Pancreas (tissue), 10 donors: ENCODE measurements around the gene GP1BA. TPM values are rescaled to one million over a fixed set of nuclear protein-coding genes. Genes with fewer than 3 reads are reported as not detected.

Experiments
- ATAC-seq, 4 donors: fragments of 200-7000 bp; cut with Tn5 transposase; one replicate each; pipeline versions ENCODE4 v1.8.0 to v1.9.1; 2020; ENCODE audit warnings: mild to moderate bottlenecking in 4 of 4, moderate library complexity in 4 of 4
- DNase-seq, 6 donors: peaks; one replicate each; pipeline ENCODE4 v3.0.0-alpha.2; 2020
- FAIRE-seq: peaks from 2 replicates; lab custom pipeline; 2012; peaks lifted over from hg19 to GRCh38; lab: Jason Lieb, UNC
- H3K27ac ChIP-seq, 4 donors: fragments of 200-600 bp; sonication (generic); 1 replicate in 3 of 4; 2 replicates in 1 of 4; pipeline versions ENCODE4 v1.5.0 to v1.8.0; 2020
- H3K27me3 ChIP-seq, 4 donors: fragments of 200-600 bp; one replicate each; pipeline ENCODE4 v1.8.0; 2021
- H3K36me3 ChIP-seq, 3 donors: fragments of 200-600 bp; sonication (generic) in 1 of 3; one replicate each; pipeline versions ENCODE4 v1.5.0 to v1.8.0; 2020 to 2021
- H3K4me1 ChIP-seq, 3 donors: fragments of 200-600 bp; one replicate each; pipeline ENCODE4 v1.8.0; 2021
- H3K4me3 ChIP-seq, 4 donors: fragments of 200-600 bp; sonication (generic) in 2 of 4; one replicate each; pipeline versions ENCODE4 v1.5.0 to v1.8.0; 2020 to 2021
- H3K9me3 ChIP-seq, 4 donors: fragments of 200-600 bp; one replicate each; pipeline ENCODE4 v1.8.0; 2021
- WGBS, 2 donors: extraction: QIAGEN DNeasy Blood & Tissue Kit; methylation state at CpG; one replicate each; pipeline ENCODE4 v1.1.7; 2013; 5-methylcytosine and 5-hydroxymethylcytosine counted together
- intact Hi-C, 3 donors: fragments of 100-400 bp; cut with DNase I; formaldehyde crosslinking; loops; one replicate each; pipeline versions ENCODE4 v1.11.1 to v1.14.2; 2022
- polyA plus RNA-seq, 2 donors: library from polyadenylated mRNA; stranded (reverse); fragments of 200-250 nt; gene quantifications; one replicate each; pipeline ENCODE4 v1.2.3, GENCODE V29; 2013
- total RNA-seq, 6 donors: library from RNA; stranded (reverse); fragmentation: NEBNext Ultra II Directional in 4 of 6; extraction: Animal tissue kit (Norgen Biotek cat#: 25700) in 4 of 6; gene quantifications; one replicate each; pipeline versions ENCODE4 v1.2.1 to v1.2.4, GENCODE V29; 2021 to 2023
- TF ChIP-seq, protein P1 (sequence below), 4 donors: fragments of 200-600 bp; sonication (generic) in 3 of 4; IDR thresholded peaks; one replicate each; pipeline versions ENCODE4 v1.5.0 to v1.8.0; 2021; ENCODE audit warnings: antibody characterized with exemption in 4 of 4
- donor health status: healthy with polysubstance abuse.
- donor health status: DM: no; HTN: no; CAD: no; lungs with moderate emphysema.
- donor health status: DM: no; HTN: no; CAD: no.
- donor health status: control.
- donor health status: control.
- donor health status: Bipolar disorder and iron deficiency.
- donor health status: DM: yes; HTN: yes; CAD: no.
- donor health status: DM: no; HTN: no; CAD: no.
- donor health status: DM: no; HTN: no; CAD: no.
- donor health status: DM: yes; HTN: yes; CAD: no.

The GP1BA gene
- total and polyA plus RNA-seq, 8 donors: 0.06 to 0.37 (median 0.13) TPM; not detected in 4

GRCh38 chr17:4900231-4901107 lies 31.6 kb upstream of the GP1BA start:
- intact Hi-C loops: loop anchor here in 1 of 3 donors (10.0 kb wide), 1 partner anchor 164 kb away; no protein-coding TSS in a partner anchor
- peak in 3 of 6 donors; percentile 39 to 81 (median 66) for DNase-seq

GRCh38 chr17:4901108-4901647 lies 30.9 kb upstream of the GP1BA start:
- Histone ChIP-seq H3K36me3 (no peaks in the 10 kb centered on the region), H3K27me3 (no peaks in the 10 kb centered on the region), H3K9me3 (no peaks in the 10 kb centered on the region), H3K4me1 (peaks cover 0 to 9% (median 4%) of the 10 kb centered on the region in 3 donors), H3K27ac (peak overlapping the region in 1 of 4 donors; percentile 74), H3K4me3 (no peak overlapping the region)
- 73 to 77% methylated on average over 37 of the region's 37 CpGs for WGBS, 2 donors
- ATAC-seq (no peak), DNase-seq (peak in 1 of 6 donors; percentile 32), FAIRE-seq (no peak)
- TF ChIP-seq, protein P1, sequence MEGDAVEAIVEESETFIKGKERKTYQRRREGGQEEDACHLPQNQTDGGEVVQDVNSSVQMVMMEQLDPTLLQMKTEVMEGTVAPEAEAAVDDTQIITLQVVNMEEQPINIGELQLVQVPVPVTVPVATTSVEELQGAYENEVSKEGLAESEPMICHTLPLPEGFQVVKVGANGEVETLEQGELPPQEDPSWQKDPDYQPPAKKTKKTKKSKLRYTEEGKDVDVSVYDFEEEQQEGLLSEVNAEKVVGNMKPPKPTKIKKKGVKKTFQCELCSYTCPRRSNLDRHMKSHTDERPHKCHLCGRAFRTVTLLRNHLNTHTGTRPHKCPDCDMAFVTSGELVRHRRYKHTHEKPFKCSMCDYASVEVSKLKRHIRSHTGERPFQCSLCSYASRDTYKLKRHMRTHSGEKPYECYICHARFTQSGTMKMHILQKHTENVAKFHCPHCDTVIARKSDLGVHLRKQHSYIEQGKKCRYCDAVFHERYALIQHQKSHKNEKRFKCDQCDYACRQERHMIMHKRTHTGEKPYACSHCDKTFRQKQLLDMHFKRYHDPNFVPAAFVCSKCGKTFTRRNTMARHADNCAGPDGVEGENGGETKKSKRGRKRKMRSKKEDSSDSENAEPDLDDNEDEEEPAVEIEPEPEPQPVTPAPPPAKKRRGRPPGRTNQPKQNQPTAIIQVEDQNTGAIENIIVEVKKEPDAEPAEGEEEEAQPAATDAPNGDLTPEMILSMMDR (IDR thresholded peaks at IDR 0.05): no peak
- intact Hi-C loops: loop anchor here in 1 of 3 donors (10.0 kb wide), 1 partner anchor 164 kb away; no protein-coding TSS in a partner anchor

More at GRCh38 chr17:4900231-4901107, 31.6 kb upstream of the GP1BA start:
- H3K9me3 ChIP-seq: no peaks in the 10 kb centered on the region
- peaks cover 0 to 9% (median 4%) of the 10 kb centered on the region in 3 donors for H3K4me1 ChIP-seq
- peak overlapping the region in 1 of 4 donors; percentile 74 for H3K27ac ChIP-seq
- H3K27me3 ChIP-seq: no peaks in the 10 kb centered on the region
- H3K4me3 ChIP-seq: peak overlapping the region; percentile 42 to 73 (median 66)
- 47 to 49% methylated on average over 65 of the region's 65 CpGs for WGBS, 2 donors
- FAIRE-seq (no peak), ATAC-seq (peak in 1 of 4 donors; percentile 1)
- H3K36me3 ChIP-seq: no peaks in the 10 kb centered on the region
- TF ChIP-seq, protein P1 (IDR thresholded peaks at IDR 0.05): no peak

DNA sequence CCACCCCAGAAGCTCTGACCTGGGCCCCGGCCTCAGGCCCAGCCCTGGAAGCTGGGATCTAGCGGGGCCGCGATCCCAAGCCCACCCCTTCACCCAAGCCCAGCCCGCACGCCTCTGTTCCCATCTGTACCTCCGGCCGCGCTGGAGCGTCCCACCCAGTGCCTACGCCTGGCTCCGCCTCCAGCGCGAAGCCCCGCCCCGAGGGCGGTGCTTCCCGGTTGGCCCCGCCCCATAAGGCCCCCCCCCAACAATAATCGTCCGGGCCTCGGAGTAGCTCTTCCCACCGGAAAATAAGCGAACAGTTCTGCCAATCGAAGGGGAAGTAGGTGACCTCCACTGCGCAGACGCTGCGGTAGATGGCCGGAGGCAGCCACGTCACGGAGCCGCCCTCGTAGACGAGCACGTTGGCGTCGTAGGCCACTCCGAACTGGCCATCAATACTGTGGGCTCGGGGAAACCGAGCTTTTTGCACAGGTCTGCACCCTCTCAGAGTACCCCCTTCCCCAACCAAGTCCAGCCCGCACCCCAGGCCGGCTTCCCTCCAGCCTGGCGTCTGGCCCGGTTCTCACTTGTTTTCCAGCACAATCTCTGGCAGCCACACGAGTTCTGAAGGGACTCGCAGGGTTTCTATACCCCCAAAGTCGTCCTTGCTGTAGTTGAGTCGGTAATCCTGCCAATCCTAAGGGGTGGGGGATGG lies 30.3 kb upstream of the GP1BA start:
- Histone ChIP-seq H3K36me3 (no peaks in the 10 kb centered on the region), H3K4me1 (peaks cover 0 to 9% (median 4%) of the 10 kb centered on the region in 3 donors), H3K27me3 (no peaks in the 10 kb centered on the region), H3K4me3 (no peak overlapping the region), H3K27ac (peak overlapping the region in 2 of 4 donors; percentile 28 to 74), H3K9me3 (no peaks in the 10 kb centered on the region)
- intact Hi-C loops: loop anchor here in 1 of 3 donors (10.0 kb wide), 1 partner anchor 163 kb away; no protein-coding TSS in a partner anchor
- FAIRE-seq: no peak
- 56 to 62% methylated on average over 48 of the region's 48 CpGs for WGBS, 2 donors
- TF ChIP-seq, protein P1 (IDR thresholded peaks at IDR 0.05): no peak
- peak in 1 of 4 donors; percentile 28 for ATAC-seq
- peak in 4 of 6 donors; percentile 29 to 73 (median 60) for DNase-seq

DNA sequence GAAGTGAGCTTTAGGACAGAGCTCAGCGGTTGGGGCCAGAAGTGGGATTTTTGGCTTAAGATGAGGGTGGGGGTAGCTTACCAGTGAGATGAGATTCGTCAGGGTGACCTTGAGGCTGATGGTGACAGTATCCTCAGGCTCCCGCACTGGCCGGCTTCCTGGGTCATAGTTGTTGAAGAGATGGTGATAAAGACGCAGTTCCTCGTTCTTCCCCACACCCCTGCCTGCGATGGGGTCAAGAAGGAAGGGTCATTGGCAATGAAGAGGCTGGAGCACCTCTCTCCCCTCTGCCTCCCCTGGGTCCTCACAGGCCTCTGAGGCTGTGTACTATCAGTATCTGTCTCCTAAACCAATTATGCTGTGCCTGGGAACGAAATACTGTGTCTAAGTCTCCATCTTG lies 29.5 kb upstream of the GP1BA start:
- no peaks in the 10 kb centered on the region for H3K36me3 ChIP-seq
- WGBS, 2 donors: 63 to 64% methylated on average over 8 of the region's 8 CpGs
- no peak for FAIRE-seq
- peak in 2 of 6 donors; percentile 20 to 33 for DNase-seq
- intact Hi-C loops: loop anchor here in 1 of 3 donors (10.0 kb wide), 1 partner anchor 162 kb away; no protein-coding TSS in a partner anchor
- no peak for ATAC-seq
- peak overlapping the region in 1 of 4 donors; percentile 74 for H3K27ac ChIP-seq
- peaks cover 0 to 9% (median 4%) of the 10 kb centered on the region in 3 donors for H3K4me1 ChIP-seq
- no peak overlapping the region for H3K4me3 ChIP-seq
- no peaks in the 10 kb centered on the region for H3K27me3 ChIP-seq
- H3K9me3 ChIP-seq: no peaks in the 10 kb centered on the region
- TF ChIP-seq, protein P1 (IDR thresholded peaks at IDR 0.05): no peak
